SK-N-SH (cell line): ENCODE data around the gene HERC4. TPM values are rescaled to one million over a fixed set of nuclear protein-coding genes. Genes with fewer than 3 reads are reported as not detected.

Experiments used
- CTCF ChIA-PET: fragments of 300-600, 350-600 bp; formaldehyde crosslinking; extraction: SDS; loops from one replicate; lab custom pipeline; 2021; lab: Yijun Ruan, JAX
- POLR2A ChIA-PET: fragments of 350-600 bp; sonication (Branson Sonifier 250); formaldehyde crosslinking; extraction: SDS; loops from one replicate; lab custom pipeline; 2020; ENCODE audit warnings: antibody characterized with exemption, inconsistent platforms; lab: Yijun Ruan, JAX
- DNase-seq: peaks from one replicate; pipeline ENCODE4 v3.0.0; 2012
- H2AFZ ChIP-seq: fragments of 200-600 bp; sonication (generic); 2 replicates; pipeline ENCODE4 v1.8.1; 2016; ENCODE audit warnings: antibody characterized with exemption, mild to moderate bottlenecking, low read depth
- H3F3A ChIP-seq: fragments of 200-600 bp; sonication (generic); replicated peaks from 2 replicates; pipeline ENCODE3; 2016; ENCODE audit warnings: antibody characterized with exemption, mild to moderate bottlenecking; ENCODE audit not compliant: insufficient read depth
- H3K27ac ChIP-seq, 2 experiments: fragments of 200-500 bp in 1 of 2; fragments of 200-600 bp in 1 of 2; sonication (Bioruptor generic) in 1 of 2; sonication (generic), shearing (Covaris generic) in 1 of 2; 2 replicates each; pipeline versions ENCODE4 v1.5.1 to v1.6.1; 2014 to 2016; ENCODE audit warnings: low read depth in 2 of 2, inconsistent platforms in 1 of 2, low read length in 1 of 2, mild to moderate bottlenecking in 1 of 2, mixed read lengths in 1 of 2
- H3K27me3 ChIP-seq: fragments of 200-600 bp; sonication (generic), shearing (Covaris generic); 2 replicates; pipeline ENCODE4 v1.6.1; 2016; ENCODE audit warnings: mixed run types; ENCODE audit not compliant: insufficient read depth
- H3K36me3 ChIP-seq, 2 experiments: fragments of 200-500 bp in 1 of 2; fragments of 200-600 bp in 1 of 2; sonication (Bioruptor generic) in 1 of 2; sonication (generic) in 1 of 2; replicated peaks in 1 of 2; 2 replicates each; pipeline versions ENCODE3 to v1.5.1; 2014 to 2016; ENCODE audit warnings: low read length in 1 of 2, mild to moderate bottlenecking in 1 of 2; ENCODE audit not compliant: insufficient read depth in 2 of 2, control insufficient read depth in 1 of 2
- H3K4me1 ChIP-seq, 2 experiments: fragments of 200-500 bp in 1 of 2; fragments of 200-600 bp in 1 of 2; sonication (Bioruptor generic) in 1 of 2; sonication (generic), shearing (Covaris generic) in 1 of 2; 2 replicates each; pipeline versions ENCODE4 v1.5.1 to v1.6.1; 2014 to 2016; ENCODE audit warnings: low read depth in 1 of 2, low read length in 1 of 2, mixed run types in 1 of 2; ENCODE audit not compliant: insufficient read depth in 2 of 2, control insufficient read depth in 1 of 2
- H3K4me2 ChIP-seq: fragments of 200-600 bp; sonication (generic), shearing (Covaris generic); 2 replicates; pipeline ENCODE4 v1.6.1; 2017; ENCODE audit warnings: mixed run types
- H3K4me3 ChIP-seq, 2 experiments: fragments of 200-500 bp in 1 of 2; fragments of 200-600 bp in 1 of 2; sonication (Bioruptor generic) in 1 of 2; sonication (generic), shearing (Covaris generic) in 1 of 2; 2 replicates each; pipeline versions ENCODE4 v1.5.1 to v1.8.1; 2014 to 2016; ENCODE audit warnings: low read depth in 2 of 2, inconsistent platforms in 1 of 2, low read length in 1 of 2, mild to moderate bottlenecking in 1 of 2, mixed read lengths in 1 of 2, moderate library complexity in 1 of 2
- H3K79me2 ChIP-seq: fragments of 200-600 bp; sonication (generic); 2 replicates; pipeline ENCODE4 v1.8.1; 2017; ENCODE audit warnings: mild to moderate bottlenecking; ENCODE audit not compliant: insufficient read depth
- H3K9ac ChIP-seq: fragments of 200-600 bp; sonication (generic); 2 replicates; pipeline ENCODE4 v1.6.1; 2017; ENCODE audit warnings: mixed run types
- H3K9me2 ChIP-seq: fragments of 200-600 bp; sonication (generic); 2 replicates; pipeline ENCODE4 v1.6.1; 2017; ENCODE audit warnings: mixed run types
- H3K9me3 ChIP-seq: fragments of 200-600 bp; sonication (generic); 2 replicates; pipeline ENCODE4 v1.6.1; 2017; ENCODE audit warnings: mixed run types, mild to moderate bottlenecking, moderate library complexity
- H4K20me1 ChIP-seq: fragments of 200-600 bp; sonication (generic); 2 replicates; pipeline ENCODE4 v1.6.1; 2017; ENCODE audit warnings: mild to moderate bottlenecking, mixed run types; ENCODE audit not compliant: insufficient read depth
- CHD2 ChIP-seq: fragments of 150-350 bp; IDR thresholded peaks from 2 replicates; pipeline ENCODE4 v1.6.1; 2018; ENCODE audit warnings: low read length; ENCODE audit not compliant: partially characterized antibody
- ELF1 ChIP-seq: IDR thresholded peaks from 2 replicates; pipeline ENCODE4 v1.4.0; 2012
- EP300 ChIP-seq, 2 experiments: IDR thresholded peaks; 2 replicates each; pipeline versions ENCODE4 v1.4.0 to v1.6.1; 2012; ENCODE audit warnings: borderline replicate concordance in 1 of 2, low read depth in 1 of 2, low read length in 1 of 2
- EZH2phosphoT487 ChIP-seq: fragments of 200-600 bp; sonication (generic); IDR thresholded peaks from 2 replicates; pipeline ENCODE4 v1.6.1; 2017; ENCODE audit warnings: low read depth, mixed run types, mild to moderate bottlenecking, antibody characterized with exemption, moderate library complexity, borderline replicate concordance
- FOSL2 ChIP-seq: IDR thresholded peaks from 2 replicates; pipeline ENCODE4 v1.4.0; 2012; ENCODE audit warnings: low read depth, mild to moderate bottlenecking, moderate library complexity, borderline replicate concordance
- FOXM1 ChIP-seq: IDR thresholded peaks from 2 replicates; pipeline ENCODE4 v1.4.0; 2012; ENCODE audit warnings: low read depth, mild to moderate bottlenecking
- GATA2 ChIP-seq: sonication (generic); formaldehyde crosslinking; IDR thresholded peaks from 2 replicates; pipeline ENCODE4 v1.5.0; 2020; ENCODE audit warnings: mild to moderate bottlenecking, missing genetic modification reagents
- JUND ChIP-seq: IDR thresholded peaks from 2 replicates; pipeline ENCODE4 v1.4.0; 2012
- NRF1 ChIP-seq: IDR thresholded peaks from 2 replicates; pipeline ENCODE4 v1.6.1; 2012; ENCODE audit warnings: low read depth, mild to moderate bottlenecking, low read length
- POLR2AphosphoS5 ChIP-seq: IDR thresholded peaks from 2 replicates; pipeline ENCODE4 v1.6.1; 2012; ENCODE audit warnings: low read depth, low read length
- RAD21 ChIP-seq: IDR thresholded peaks from 2 replicates; pipeline ENCODE4 v1.6.1; 2012; ENCODE audit warnings: mild to moderate bottlenecking, low read length
- RFX5 ChIP-seq: IDR thresholded peaks from 2 replicates; pipeline ENCODE4 v1.6.1; 2012; ENCODE audit warnings: mild to moderate bottlenecking, improper control_type of control experiment, low read length
- SIN3A ChIP-seq: IDR thresholded peaks from 2 replicates; pipeline ENCODE4 v1.6.1; 2012; ENCODE audit warnings: low read depth, mild to moderate bottlenecking, low read length, moderate library complexity, borderline replicate concordance
- SMC3 ChIP-seq: IDR thresholded peaks from 2 replicates; pipeline ENCODE4 v1.6.1; 2012; ENCODE audit warnings: low read depth, low read length, improper control_type of control experiment
- TAF1 ChIP-seq: IDR thresholded peaks from 2 replicates; pipeline ENCODE4 v1.6.1; 2012; ENCODE audit warnings: low read depth, mild to moderate bottlenecking, low read length, moderate library complexity, borderline replicate concordance
- TCF12 ChIP-seq: IDR thresholded peaks from 2 replicates; pipeline ENCODE4 v1.4.0; 2012
- TEAD4 ChIP-seq: IDR thresholded peaks from 2 replicates; pipeline ENCODE4 v1.4.0; 2012; ENCODE audit warnings: mild to moderate bottlenecking, borderline replicate concordance; ENCODE audit not compliant: insufficient read depth
- YY1 ChIP-seq: IDR thresholded peaks from 2 replicates; pipeline ENCODE4 v1.4.0; 2012; ENCODE audit warnings: low read depth, mild to moderate bottlenecking
- WGBS: methylation state at CpG from one replicate; pipeline ENCODE4 v1.1.6; 2017; ENCODE audit warnings: low lambda C conversion rate; 5-methylcytosine and 5-hydroxymethylcytosine counted together
- polyA plus RNA-seq, 3 experiments: library from polyadenylated mRNA; depleted of rRNA; stranded (reverse); fragments of >200 nt; gene quantifications; 2 replicates each; pipeline ENCODE4 v1.2.3, GENCODE V29; 2012
- TF ChIP-seq, protein P1 (sequence below): IDR thresholded peaks from 2 replicates; pipeline ENCODE4 v1.4.0; 2012; ENCODE audit warnings: low read depth
- TF ChIP-seq, protein P2 (sequence below): fragments of 150-350 bp; IDR thresholded peaks from 2 replicates; pipeline ENCODE4 v1.6.1; 2017; ENCODE audit warnings: antibody characterized with exemption, low read length, low read depth, borderline replicate concordance
- TF ChIP-seq, protein P3 (sequence below): fragments of 150-350 bp; IDR thresholded peaks from 2 replicates; pipeline ENCODE4 v1.6.1; 2016; ENCODE audit warnings: mild to moderate bottlenecking, low read depth, low read length
- TF ChIP-seq, protein P4 (sequence below): fragments of 200-600 bp; sonication (generic); IDR thresholded peaks from 2 replicates; pipeline ENCODE4 v1.6.1; 2017; ENCODE audit warnings: antibody characterized with exemption, mild to moderate bottlenecking, moderate library complexity

HERC4 gene
- polyA plus RNA-seq, 1 of the 3 experiments (the other 2 are of a cell fraction), result 16.2 TPM

DNA sequence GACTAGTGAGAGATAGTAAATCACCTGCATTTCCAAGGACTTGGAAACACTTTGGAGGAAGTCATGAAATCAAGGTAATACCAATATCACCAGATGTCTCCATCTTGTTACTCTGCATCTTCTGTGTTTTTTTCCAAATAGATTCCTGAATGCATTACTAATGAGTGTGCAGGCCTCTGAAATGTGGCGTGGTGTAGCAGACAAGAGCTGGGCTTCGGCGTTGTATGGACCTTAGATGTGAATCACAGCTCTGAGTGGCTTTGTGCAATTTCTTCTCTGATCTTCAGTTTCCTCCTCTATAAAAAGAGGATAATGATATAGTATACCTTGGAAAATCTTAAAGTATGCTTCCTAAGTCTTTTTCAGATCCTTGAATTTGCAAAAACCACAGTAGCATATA, 24.7 kb upstream of the HERC4 start:
- CTCF ChIA-PET, result interaction anchor here (0.9 to 2.0 kb wide), 2 partner anchors 56 to 57 kb away, joined by 3 to 4 read pairs; no protein-coding TSS in a partner anchor

DNA sequence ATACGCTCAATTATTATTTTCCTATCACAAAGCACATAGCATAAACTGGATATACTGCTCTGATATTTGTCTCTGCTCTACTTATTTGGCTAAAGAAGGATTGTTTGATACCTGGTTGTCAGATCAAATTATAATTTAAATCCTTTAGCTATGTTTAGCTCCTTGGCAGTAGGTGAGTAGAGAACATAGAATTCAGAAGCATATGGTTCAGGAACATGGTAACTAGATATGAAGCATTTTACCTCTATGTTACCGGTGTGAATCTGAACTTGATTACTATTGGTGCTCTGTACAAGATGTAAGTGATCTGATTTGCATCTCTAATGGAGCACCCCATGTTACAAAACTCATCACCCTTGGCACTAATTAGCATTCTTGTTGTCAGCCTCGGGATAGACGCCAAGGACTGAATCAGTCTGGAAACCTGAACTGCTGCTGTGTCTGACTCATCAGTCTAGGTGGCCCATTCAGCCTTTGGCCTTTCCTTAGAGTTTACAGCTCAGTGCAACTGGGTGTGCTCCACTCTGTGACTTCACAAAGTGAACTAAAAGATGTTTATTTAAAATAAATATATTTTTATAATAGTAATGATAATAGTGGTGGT, 21.9 kb upstream of the HERC4 start:
- H3K9me3 ChIP-seq, result no peaks in the 10 kb centered on the region
- H3K79me2 ChIP-seq, result peaks cover 8% of the 10 kb centered on the region; the same call in 1 of the 2 replicates
- H3K9me2 ChIP-seq, result no peaks in the 10 kb centered on the region
- H3K4me1 ChIP-seq, result peaks cover 5 to 52% of the 10 kb centered on the region in 2 experiments
- H3K9ac ChIP-seq, result no peak overlapping the region
- no peak overlapping the region for H2AFZ ChIP-seq
- H3K27ac ChIP-seq, result peak overlapping the region; percentile 36 to 66; a peak in 3 of 4 replicates
- CTCF ChIA-PET, result interaction anchor here (1.3 kb wide), 1 partner anchor 14 kb away, joined by 6 read pairs; no protein-coding TSS in a partner anchor
- no peaks in the 10 kb centered on the region for H3K36me3 ChIP-seq
- H3K4me3 ChIP-seq, result no peak overlapping the region
- no peak for DNase-seq
- 0 out of 2 replicates have a peak overlapping the region, but pooled peaks have one; percentile 18 for H3K4me2 ChIP-seq
- 36% methylated on average over 4 of the region's 4 CpGs for WGBS
- H4K20me1 ChIP-seq, result no peaks in the 10 kb centered on the region
- POLR2A ChIA-PET, result no interaction called here
- H3K27me3 ChIP-seq, result no peaks in the 10 kb centered on the region
- H3F3A ChIP-seq, result peaks cover 58% of the 10 kb centered on the region
- TF ChIP-seq TAF1 (no peak), TCF12 (peak; percentile 83), RAD21 (no peak), GATA2 (CRISPR knock-in tag) (no peak), POLR2AphosphoS5 (0 out of 2 replicates have a peak, but pooled peaks have one; percentile 45), ELF1 (no peak), YY1 (no peak), JUND (peak; percentile 95), SIN3A (0 out of 2 replicates have a peak, but pooled peaks have one; percentile 34), CHD2 (no peak), EZH2phosphoT487 (no peak), EP300 (IDR thresholded peaks at IDR 0.05; ENCODE audit: borderline replicate concordance in 1 of 2, low read depth in 1 of 2, low read length in 1 of 2) (peak; percentile 23 to 84; a peak in 2 of 4 replicates), FOXM1 (0 out of 2 replicates have a peak, but pooled peaks have one; percentile 40), TEAD4 (peak; percentile 67; the same call in 1 of the 2 replicates), FOSL2 (peak; percentile 98), SMC3 (no peak)
- TF ChIP-seq, protein P1, sequence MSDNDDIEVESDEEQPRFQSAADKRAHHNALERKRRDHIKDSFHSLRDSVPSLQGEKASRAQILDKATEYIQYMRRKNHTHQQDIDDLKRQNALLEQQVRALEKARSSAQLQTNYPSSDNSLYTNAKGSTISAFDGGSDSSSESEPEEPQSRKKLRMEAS, result no peak
- TF ChIP-seq, protein P2, sequence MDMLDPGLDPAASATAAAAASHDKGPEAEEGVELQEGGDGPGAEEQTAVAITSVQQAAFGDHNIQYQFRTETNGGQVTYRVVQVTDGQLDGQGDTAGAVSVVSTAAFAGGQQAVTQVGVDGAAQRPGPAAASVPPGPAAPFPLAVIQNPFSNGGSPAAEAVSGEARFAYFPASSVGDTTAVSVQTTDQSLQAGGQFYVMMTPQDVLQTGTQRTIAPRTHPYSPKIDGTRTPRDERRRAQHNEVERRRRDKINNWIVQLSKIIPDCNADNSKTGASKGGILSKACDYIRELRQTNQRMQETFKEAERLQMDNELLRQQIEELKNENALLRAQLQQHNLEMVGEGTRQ, result no peak
- TF ChIP-seq, protein P3, sequence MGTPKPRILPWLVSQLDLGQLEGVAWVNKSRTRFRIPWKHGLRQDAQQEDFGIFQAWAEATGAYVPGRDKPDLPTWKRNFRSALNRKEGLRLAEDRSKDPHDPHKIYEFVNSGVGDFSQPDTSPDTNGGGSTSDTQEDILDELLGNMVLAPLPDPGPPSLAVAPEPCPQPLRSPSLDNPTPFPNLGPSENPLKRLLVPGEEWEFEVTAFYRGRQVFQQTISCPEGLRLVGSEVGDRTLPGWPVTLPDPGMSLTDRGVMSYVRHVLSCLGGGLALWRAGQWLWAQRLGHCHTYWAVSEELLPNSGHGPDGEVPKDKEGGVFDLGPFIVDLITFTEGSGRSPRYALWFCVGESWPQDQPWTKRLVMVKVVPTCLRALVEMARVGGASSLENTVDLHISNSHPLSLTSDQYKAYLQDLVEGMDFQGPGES, result no peak
- TF ChIP-seq, protein P4, sequence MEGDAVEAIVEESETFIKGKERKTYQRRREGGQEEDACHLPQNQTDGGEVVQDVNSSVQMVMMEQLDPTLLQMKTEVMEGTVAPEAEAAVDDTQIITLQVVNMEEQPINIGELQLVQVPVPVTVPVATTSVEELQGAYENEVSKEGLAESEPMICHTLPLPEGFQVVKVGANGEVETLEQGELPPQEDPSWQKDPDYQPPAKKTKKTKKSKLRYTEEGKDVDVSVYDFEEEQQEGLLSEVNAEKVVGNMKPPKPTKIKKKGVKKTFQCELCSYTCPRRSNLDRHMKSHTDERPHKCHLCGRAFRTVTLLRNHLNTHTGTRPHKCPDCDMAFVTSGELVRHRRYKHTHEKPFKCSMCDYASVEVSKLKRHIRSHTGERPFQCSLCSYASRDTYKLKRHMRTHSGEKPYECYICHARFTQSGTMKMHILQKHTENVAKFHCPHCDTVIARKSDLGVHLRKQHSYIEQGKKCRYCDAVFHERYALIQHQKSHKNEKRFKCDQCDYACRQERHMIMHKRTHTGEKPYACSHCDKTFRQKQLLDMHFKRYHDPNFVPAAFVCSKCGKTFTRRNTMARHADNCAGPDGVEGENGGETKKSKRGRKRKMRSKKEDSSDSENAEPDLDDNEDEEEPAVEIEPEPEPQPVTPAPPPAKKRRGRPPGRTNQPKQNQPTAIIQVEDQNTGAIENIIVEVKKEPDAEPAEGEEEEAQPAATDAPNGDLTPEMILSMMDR, result no peak

More for the DNA sequence above, 24.7 kb upstream of the HERC4 start:
- H3K4me2 ChIP-seq, result peak overlapping the region; percentile 23; the same call in 1 of the 2 replicates
- H3F3A ChIP-seq, result peaks cover 57% of the 10 kb centered on the region
- peak overlapping the region; percentile 61; the same call in 1 of the 2 replicates for H2AFZ ChIP-seq
- 34% methylated on average over 3 of the region's 3 CpGs for WGBS
- peak overlapping the region in 1 of 2 experiments; percentile 18; a peak in 1 of 4 replicates for H3K4me3 ChIP-seq
- no peaks in the 10 kb centered on the region for H3K27me3 ChIP-seq
- H3K27ac ChIP-seq, result peak overlapping the region; percentile 36 to 41; a peak in 3 of 4 replicates
- no peak overlapping the region for H3K9ac ChIP-seq
- TF ChIP-seq, protein P1, result peak; percentile 67
- TF ChIP-seq FOSL2 (peak; percentile 36; the same call in 1 of the 2 replicates), JUND (peak; percentile 24; the same call in 1 of the 2 replicates), RFX5 (no peak), EP300 (IDR thresholded peaks at IDR 0.05; ENCODE audit: borderline replicate concordance in 1 of 2, low read depth in 1 of 2, low read length in 1 of 2) (peak in 1 of 2 experiments; percentile 32; a peak in 1 of 4 replicates), TCF12 (peak; percentile 43; the same call in 1 of the 2 replicates), NRF1 (no peak)
- no peaks in the 10 kb centered on the region for H3K36me3 ChIP-seq
- no peak for DNase-seq
- H3K4me1 ChIP-seq, result peaks cover 5 to 48% of the 10 kb centered on the region in 2 experiments
- no peaks in the 10 kb centered on the region for H3K9me2 ChIP-seq
- POLR2A ChIA-PET, result no interaction called here
- no peaks in the 10 kb centered on the region for H4K20me1 ChIP-seq
- H3K9me3 ChIP-seq, result no peaks in the 10 kb centered on the region
- H3K79me2 ChIP-seq, result no peaks in the 10 kb centered on the region
